ENCODE measurements around the gene TMC5.
"Not testable (repeated sequence)": the region's sequence is repeated elsewhere in the genome, so short reads cannot be mapped to it uniquely, and the experiment has no call there.

TMC5 gene

GRCh38 chr16:19417640-19418039 is at the start of gene TMC5:
Gene TMC5 (plus strand): TSS chr16:19417883. CDS start chr16:19440039, 22,156 bp downstream.
- DNase-seq = no peak

GRCh38 chr16:19372541-19372940 is 45.1 kb upstream of the TMC5 start:
- not testable (repeated sequence) for DNase-seq

GRCh38 chr16:19374402-19374801 is 43.3 kb upstream of the TMC5 start:
- DNase-seq = no peak

- DNase-seq = peak; percentile 54
Measured at GRCh38 chr16:19375561-19376158, 42.0 kb upstream of the TMC5 start.

GRCh38 chr16:19377864-19378263 is 39.8 kb upstream of the TMC5 start:
- DNase-seq = no peak

- DNase-seq = no peak
Measured at GRCh38 chr16:19378511-19378910, 39.2 kb upstream of the TMC5 start.

- DNase-seq = no peak
Measured at GRCh38 chr16:19379838-19380237, 37.8 kb upstream of the TMC5 start.

GRCh38 chr16:19380328-19380727 is 37.4 kb upstream of the TMC5 start:
- no peak for DNase-seq

GRCh38 chr16:19382084-19382801 is 35.4 kb upstream of the TMC5 start:
- no peak for DNase-seq

- DNase-seq = peak; percentile 80
Measured at GRCh38 chr16:19382887-19383816, 34.5 kb upstream of the TMC5 start.

- no peak for DNase-seq
Measured at GRCh38 chr16:19384656-19385055, 33.0 kb upstream of the TMC5 start.

- DNase-seq = no peak
Measured at GRCh38 chr16:19386525-19386924, 31.2 kb upstream of the TMC5 start.

- DNase-seq = peak; percentile 26
Measured at GRCh38 chr16:19389246-19389645, 28.4 kb upstream of the TMC5 start.

GRCh38 chr16:19391185-19391776 is 26.4 kb upstream of the TMC5 start:
- DNase-seq = not testable (repeated sequence)

- no peak for DNase-seq
Measured at GRCh38 chr16:19392352-19392751, 25.3 kb upstream of the TMC5 start.

GRCh38 chr16:19393226-19394111 is 24.2 kb upstream of the TMC5 start:
- DNase-seq = no peak

GRCh38 chr16:19395646-19396267 is 21.9 kb upstream of the TMC5 start:
- DNase-seq = not testable (repeated sequence)

- DNase-seq = peak; percentile 59
Measured at GRCh38 chr16:19396555-19397011, 21.1 kb upstream of the TMC5 start.

GRCh38 chr16:19397373-19397772 is 20.3 kb upstream of the TMC5 start:
- not testable (repeated sequence) for DNase-seq

- no peak for DNase-seq
Measured at GRCh38 chr16:19400711-19401110, 17.0 kb upstream of the TMC5 start.

GRCh38 chr16:19406891-19407491 is 10.7 kb upstream of the TMC5 start:
- no peak for DNase-seq

All from NCI-H2227 treated with DMSO at 0.1 percent for 48 hours (cell line).